SU-DHL-6 (cell line): ENCODE data around the gene PPP2R3A.
A peak's percentile ranks its signal among the peaks of the same experiment; 100 is the strongest.

Experiments
- EZH2phosphoT487 ChIP-seq: fragments of 200-600 bp; sonication (generic), shearing (Covaris generic); conservative IDR thresholded peaks from 2 replicates; pipeline ENCODE4 v1.6.1; 2018; ENCODE audit warnings: mild to moderate bottlenecking, antibody characterized with exemption, low read length, moderate library complexity, mixed read lengths
- TF ChIP-seq, protein P1 (sequence below): fragments of 200-600 bp; sonication (generic); IDR thresholded peaks from one replicate; pipeline ENCODE4 v1.5.1; 2017; ENCODE audit warnings: antibody characterized with exemption, mild to moderate bottlenecking, low read length, moderate library complexity; ENCODE audit not compliant: insufficient read depth, poor library complexity, severe bottlenecking

DNA sequence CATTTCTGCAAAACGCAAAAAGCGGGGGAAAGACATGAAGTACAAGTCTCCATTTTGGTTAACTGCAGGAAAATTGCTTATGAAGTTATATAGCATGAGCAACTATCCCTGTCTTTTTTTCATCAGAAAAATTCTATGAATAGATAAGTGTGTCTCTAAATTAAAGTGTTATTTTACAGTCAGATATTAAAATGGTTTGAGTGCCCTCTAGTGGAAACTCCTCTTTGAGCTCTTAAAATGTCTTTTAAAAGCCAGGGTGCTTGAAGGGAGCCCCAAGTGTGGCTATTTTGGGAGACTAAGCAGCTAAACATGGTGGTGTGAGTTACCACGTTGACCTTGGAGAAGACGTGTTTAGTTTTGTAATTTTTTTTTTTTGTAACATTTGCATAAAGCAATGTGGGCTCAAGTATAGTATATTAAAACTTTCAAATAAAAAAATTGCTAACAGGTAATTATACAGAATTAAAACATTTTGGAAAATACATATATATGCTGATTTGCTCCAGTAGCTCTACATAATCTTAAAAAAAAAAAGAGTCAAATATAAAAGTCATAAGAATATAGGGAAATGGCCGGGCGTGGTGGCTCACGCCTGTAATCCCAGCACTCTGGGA, 77.2 kb downstream of the PPP2R3A start:
- TF ChIP-seq, protein P1, sequence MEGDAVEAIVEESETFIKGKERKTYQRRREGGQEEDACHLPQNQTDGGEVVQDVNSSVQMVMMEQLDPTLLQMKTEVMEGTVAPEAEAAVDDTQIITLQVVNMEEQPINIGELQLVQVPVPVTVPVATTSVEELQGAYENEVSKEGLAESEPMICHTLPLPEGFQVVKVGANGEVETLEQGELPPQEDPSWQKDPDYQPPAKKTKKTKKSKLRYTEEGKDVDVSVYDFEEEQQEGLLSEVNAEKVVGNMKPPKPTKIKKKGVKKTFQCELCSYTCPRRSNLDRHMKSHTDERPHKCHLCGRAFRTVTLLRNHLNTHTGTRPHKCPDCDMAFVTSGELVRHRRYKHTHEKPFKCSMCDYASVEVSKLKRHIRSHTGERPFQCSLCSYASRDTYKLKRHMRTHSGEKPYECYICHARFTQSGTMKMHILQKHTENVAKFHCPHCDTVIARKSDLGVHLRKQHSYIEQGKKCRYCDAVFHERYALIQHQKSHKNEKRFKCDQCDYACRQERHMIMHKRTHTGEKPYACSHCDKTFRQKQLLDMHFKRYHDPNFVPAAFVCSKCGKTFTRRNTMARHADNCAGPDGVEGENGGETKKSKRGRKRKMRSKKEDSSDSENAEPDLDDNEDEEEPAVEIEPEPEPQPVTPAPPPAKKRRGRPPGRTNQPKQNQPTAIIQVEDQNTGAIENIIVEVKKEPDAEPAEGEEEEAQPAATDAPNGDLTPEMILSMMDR = peak; percentile 56
- TF ChIP-seq EZH2phosphoT487 = no peak
